Measurements from ENCODE around the gene LAG3. TPM values are rescaled to one million over a fixed set of nuclear protein-coding genes. Genes with fewer than 3 reads are reported as not detected.

Gene LAG3
- total RNA-seq, 1 experiment from 2014 or later = 2.6 TPM

GRCh38 chr12:6777386-6777785, 5.1 kb downstream of the LAG3 start (continued):
- TF ChIP-seq, protein P1, sequence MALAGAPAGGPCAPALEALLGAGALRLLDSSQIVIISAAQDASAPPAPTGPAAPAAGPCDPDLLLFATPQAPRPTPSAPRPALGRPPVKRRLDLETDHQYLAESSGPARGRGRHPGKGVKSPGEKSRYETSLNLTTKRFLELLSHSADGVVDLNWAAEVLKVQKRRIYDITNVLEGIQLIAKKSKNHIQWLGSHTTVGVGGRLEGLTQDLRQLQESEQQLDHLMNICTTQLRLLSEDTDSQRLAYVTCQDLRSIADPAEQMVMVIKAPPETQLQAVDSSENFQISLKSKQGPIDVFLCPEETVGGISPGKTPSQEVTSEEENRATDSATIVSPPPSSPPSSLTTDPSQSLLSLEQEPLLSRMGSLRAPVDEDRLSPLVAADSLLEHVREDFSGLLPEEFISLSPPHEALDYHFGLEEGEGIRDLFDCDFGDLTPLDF (CRISPR knock-in tag; IDR thresholded peaks at IDR 0.05) = no peak
- TF ChIP-seq FOXK1 (CRISPR knock-in tag; IDR thresholded peaks at IDR 0.05) (no peak), ERG (CRISPR knock-in tag; IDR thresholded peaks at IDR 0.05) (no peak), TP53 (CRISPR knock-in tag; IDR thresholded peaks at IDR 0.05) (no peak)

GRCh38 chr12:6778217-6778573, 5.9 kb downstream of the LAG3 start:
- H3K9me3 Mint-ChIP-seq = no peaks in the 10 kb centered on the region
- peak; percentile 60 for DNase-seq (ENCODE audit: low spot score)
- H3K4me3 Mint-ChIP-seq = peak overlapping the region; percentile 95
- ChIA-PET POLR2A (interaction anchor here (0.8 to 2.9 kb wide), 6 partner anchors 9 to 54 kb away, joined by 3 to 22 read pairs (median 4); partner anchors contain the start of genes COPS7A, MLF2, P3H3 and PTMS), CTCF (interaction anchor here (0.6 to 3.8 kb wide), 14 partner anchors 11 to 182 kb away, joined by 3 to 88 read pairs (median 4); partner anchors contain the start of genes COPS7A, MLF2 and PTMS)
- H3K4me1 Mint-ChIP-seq = peaks cover 33% of the 10 kb centered on the region
- no peaks in the 10 kb centered on the region for H3K36me3 Mint-ChIP-seq
- no peak for TF ChIP-seq SMAD3 (CRISPR knock-in tag; IDR thresholded peaks at IDR 0.05; ENCODE audit: borderline replicate concordance)
- no peak for TF ChIP-seq MXD4 (CRISPR knock-in tag; IDR thresholded peaks at IDR 0.05; ENCODE audit: borderline replicate concordance)
- TF ChIP-seq, protein P2, sequence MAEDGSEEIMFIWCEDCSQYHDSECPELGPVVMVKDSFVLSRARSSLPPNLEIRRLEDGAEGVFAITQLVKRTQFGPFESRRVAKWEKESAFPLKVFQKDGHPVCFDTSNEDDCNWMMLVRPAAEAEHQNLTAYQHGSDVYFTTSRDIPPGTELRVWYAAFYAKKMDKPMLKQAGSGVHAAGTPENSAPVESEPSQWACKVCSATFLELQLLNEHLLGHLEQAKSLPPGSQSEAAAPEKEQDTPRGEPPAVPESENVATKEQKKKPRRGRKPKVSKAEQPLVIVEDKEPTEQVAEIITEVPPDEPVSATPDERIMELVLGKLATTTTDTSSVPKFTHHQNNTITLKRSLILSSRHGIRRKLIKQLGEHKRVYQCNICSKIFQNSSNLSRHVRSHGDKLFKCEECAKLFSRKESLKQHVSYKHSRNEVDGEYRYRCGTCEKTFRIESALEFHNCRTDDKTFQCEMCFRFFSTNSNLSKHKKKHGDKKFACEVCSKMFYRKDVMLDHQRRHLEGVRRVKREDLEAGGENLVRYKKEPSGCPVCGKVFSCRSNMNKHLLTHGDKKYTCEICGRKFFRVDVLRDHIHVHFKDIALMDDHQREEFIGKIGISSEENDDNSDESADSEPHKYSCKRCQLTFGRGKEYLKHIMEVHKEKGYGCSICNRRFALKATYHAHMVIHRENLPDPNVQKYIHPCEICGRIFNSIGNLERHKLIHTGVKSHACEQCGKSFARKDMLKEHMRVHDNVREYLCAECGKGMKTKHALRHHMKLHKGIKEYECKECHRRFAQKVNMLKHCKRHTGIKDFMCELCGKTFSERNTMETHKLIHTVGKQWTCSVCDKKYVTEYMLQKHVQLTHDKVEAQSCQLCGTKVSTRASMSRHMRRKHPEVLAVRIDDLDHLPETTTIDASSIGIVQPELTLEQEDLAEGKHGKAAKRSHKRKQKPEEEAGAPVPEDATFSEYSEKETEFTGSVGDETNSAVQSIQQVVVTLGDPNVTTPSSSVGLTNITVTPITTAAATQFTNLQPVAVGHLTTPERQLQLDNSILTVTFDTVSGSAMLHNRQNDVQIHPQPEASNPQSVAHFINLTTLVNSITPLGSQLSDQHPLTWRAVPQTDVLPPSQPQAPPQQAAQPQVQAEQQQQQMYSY (CRISPR knock-in tag; IDR thresholded peaks at IDR 0.05) = peak; percentile 98
- no peak for TF ChIP-seq NFE2L1 (CRISPR knock-in tag; IDR thresholded peaks at IDR 0.05)
- peak; percentile 35 for ATAC-seq
- H3K27ac Mint-ChIP-seq = 0 out of 2 replicates have a peak overlapping the region, but pooled peaks have one; percentile 77
- peaks cover 48% of the 10 kb centered on the region for H3K27me3 Mint-ChIP-seq (ENCODE audit: low read depth)

DNA sequence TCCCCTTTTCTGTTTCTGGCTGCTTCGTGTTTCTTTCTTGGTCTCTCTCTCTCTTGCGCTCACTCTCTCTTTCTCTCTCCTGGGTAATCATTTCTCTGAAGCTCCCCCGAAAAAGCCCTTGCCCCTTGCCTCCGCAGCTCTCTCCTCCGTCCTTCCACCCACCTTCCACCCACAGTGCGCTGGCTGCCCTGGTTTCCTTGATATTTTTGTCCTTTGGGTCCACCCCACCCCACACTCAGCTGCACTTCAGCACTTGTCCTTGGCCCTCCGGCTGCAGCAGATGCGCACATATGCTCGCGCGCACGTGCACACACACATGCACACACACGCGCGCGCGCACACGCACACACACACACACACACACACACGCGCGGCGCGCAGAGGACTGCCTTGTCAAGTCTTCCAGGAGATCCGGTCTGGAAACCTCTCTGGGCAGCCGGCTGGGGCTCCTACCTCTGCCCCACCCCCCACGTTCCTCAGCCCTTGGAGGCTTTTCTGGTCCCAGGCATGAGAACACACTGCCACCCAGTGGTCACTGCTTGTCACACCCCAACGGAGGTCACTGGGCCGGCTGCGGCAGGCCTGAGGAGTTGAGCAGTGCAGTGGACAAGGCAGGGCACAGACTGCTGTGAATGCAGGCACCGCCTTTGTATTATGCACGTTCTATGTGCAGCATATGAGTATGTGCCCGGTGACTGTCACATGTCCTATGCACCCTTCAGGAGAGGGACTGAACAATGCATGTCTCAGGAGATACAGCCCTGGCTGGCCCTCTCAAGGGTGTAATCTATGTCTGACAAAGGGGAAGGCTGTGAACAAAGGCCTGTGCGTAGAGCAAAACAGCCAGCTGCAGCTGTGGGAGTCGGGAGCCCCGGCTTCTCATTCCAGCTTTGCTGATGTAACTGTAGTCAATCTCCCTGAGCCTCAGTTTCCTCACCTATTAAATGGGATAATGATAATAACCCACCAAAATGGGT, 6.5 kb downstream of the LAG3 start:
- Mint-ChIP-seq H3K4me3 (peak overlapping the region; percentile 95), H3K27ac (peak overlapping the region; percentile 77), H3K4me1 (peaks cover 30% of the 10 kb centered on the region), H3K27me3 (ENCODE audit: low read depth) (peaks cover 44% of the 10 kb centered on the region), H3K36me3 (no peaks in the 10 kb centered on the region), H3K9me3 (no peaks in the 10 kb centered on the region)
- ChIA-PET CTCF (interaction anchor here (0.6 to 3.8 kb wide), 18 partner anchors 12 to 182 kb away, joined by 3 to 88 read pairs (median 4); partner anchors contain the start of genes COPS7A, GPR162, MLF2 and PTMS), POLR2A (interaction anchor here (0.6 to 2.9 kb wide), 8 partner anchors 10 to 209 kb away, joined by 3 to 22 read pairs (median 4); partner anchors contain the start of genes COPS7A, MLF2 and PTMS)
- ATAC-seq (peak; percentile 92), DNase-seq (ENCODE audit: low spot score) (peak; percentile 97)
- TF ChIP-seq MXD4 (CRISPR knock-in tag; IDR thresholded peaks at IDR 0.05; ENCODE audit: borderline replicate concordance) (no peak), USF2 (CRISPR knock-in tag; IDR thresholded peaks at IDR 0.05) (0 out of 2 replicates have a peak, but pooled peaks have one; percentile 32), ATF1 (CRISPR knock-in tag; IDR thresholded peaks at IDR 0.05) (0 out of 2 replicates have a peak, but pooled peaks have one; percentile 35), KAT7 (CRISPR knock-in tag; IDR thresholded peaks at IDR 0.05; ENCODE audit: borderline replicate concordance) (no peak), ZSCAN18 (CRISPR knock-in tag; IDR thresholded peaks at IDR 0.05) (no peak), ZNF232 (CRISPR knock-in tag; IDR thresholded peaks at IDR 0.05) (peak; percentile 69; the same call in 1 of the 2 replicates), ZNF671 (CRISPR knock-in tag; IDR thresholded peaks at IDR 0.05) (no peak), FOXK1 (CRISPR knock-in tag; IDR thresholded peaks at IDR 0.05) (no peak), GABPB1 (CRISPR knock-in tag; IDR thresholded peaks at IDR 0.05) (no peak; the same call in 1 of the 2 replicates), NR3C1 (CRISPR knock-in tag; conservative IDR thresholded peaks at IDR 0.05; ENCODE audit: low read depth) (no peak)
- TF ChIP-seq, protein P3, sequence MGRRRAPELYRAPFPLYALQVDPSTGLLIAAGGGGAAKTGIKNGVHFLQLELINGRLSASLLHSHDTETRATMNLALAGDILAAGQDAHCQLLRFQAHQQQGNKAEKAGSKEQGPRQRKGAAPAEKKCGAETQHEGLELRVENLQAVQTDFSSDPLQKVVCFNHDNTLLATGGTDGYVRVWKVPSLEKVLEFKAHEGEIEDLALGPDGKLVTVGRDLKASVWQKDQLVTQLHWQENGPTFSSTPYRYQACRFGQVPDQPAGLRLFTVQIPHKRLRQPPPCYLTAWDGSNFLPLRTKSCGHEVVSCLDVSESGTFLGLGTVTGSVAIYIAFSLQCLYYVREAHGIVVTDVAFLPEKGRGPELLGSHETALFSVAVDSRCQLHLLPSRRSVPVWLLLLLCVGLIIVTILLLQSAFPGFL (CRISPR knock-in tag; IDR thresholded peaks at IDR 0.05; ENCODE audit: borderline replicate concordance) = no peak
- TF ChIP-seq, protein P4, sequence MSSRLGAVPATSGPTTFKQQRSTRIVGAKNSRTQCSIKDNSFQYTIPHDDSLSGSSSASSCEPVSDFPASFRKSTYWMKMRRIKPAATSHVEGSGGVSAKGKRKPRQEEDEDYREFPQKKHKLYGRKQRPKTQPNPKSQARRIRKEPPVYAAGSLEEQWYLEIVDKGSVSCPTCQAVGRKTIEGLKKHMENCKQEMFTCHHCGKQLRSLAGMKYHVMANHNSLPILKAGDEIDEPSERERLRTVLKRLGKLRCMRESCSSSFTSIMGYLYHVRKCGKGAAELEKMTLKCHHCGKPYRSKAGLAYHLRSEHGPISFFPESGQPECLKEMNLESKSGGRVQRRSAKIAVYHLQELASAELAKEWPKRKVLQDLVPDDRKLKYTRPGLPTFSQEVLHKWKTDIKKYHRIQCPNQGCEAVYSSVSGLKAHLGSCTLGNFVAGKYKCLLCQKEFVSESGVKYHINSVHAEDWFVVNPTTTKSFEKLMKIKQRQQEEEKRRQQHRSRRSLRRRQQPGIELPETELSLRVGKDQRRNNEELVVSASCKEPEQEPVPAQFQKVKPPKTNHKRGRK (CRISPR knock-in tag; IDR thresholded peaks at IDR 0.05; ENCODE audit: borderline replicate concordance) = no peak
